SK-N-SH treated with all-trans-retinoic acid at 6 μM for 48 hours (cell line): ENCODE data around the gene MRAS.

ENCODE experiments used
- ATAC-seq: fragments of 200-7000 bp; cut with Tn5 transposase; 3 replicates; pipeline ENCODE4 v1.9.1; 2020; ENCODE audit warnings: mild to moderate bottlenecking, moderate library complexity
- ARNTL ChIP-seq: fragments of 450-650 bp; formaldehyde crosslinking; IDR thresholded peaks from 2 replicates; pipeline ENCODE4 v1.5.0; 2020; ENCODE audit warnings: low read depth, mild to moderate bottlenecking, moderate library complexity, borderline replicate concordance
- BACH2 ChIP-seq: fragments of 250-450 bp; sonication (Bioruptor Pico); IDR thresholded peaks from 2 replicates; pipeline ENCODE4 v1.9.0; 2021; ENCODE audit warnings: mild to moderate bottlenecking, borderline replicate concordance
- CSDC2 ChIP-seq: fragments of 250-450 bp; sonication (Bioruptor Pico); IDR thresholded peaks from 2 replicates; pipeline ENCODE4 v1.5.0; 2020; ENCODE audit warnings: mild to moderate bottlenecking, moderate library complexity
- CSRNP3 ChIP-seq: fragments of 250-450 bp; sonication (Bioruptor Pico); IDR thresholded peaks from 2 replicates; pipeline ENCODE4 v1.5.1; 2021; ENCODE audit warnings: mild to moderate bottlenecking, moderate library complexity
- GLIS3 ChIP-seq: fragments of 250-450 bp; sonication (Bioruptor Pico); IDR thresholded peaks from 2 replicates; pipeline ENCODE4 v1.5.0; 2020; ENCODE audit warnings: mild to moderate bottlenecking, moderate library complexity
- PATZ1 ChIP-seq: fragments of 250-450 bp; sonication (Bioruptor Pico); IDR thresholded peaks from 2 replicates; pipeline ENCODE4 v1.8.0; 2020; ENCODE audit warnings: mild to moderate bottlenecking, moderate library complexity, borderline replicate concordance
- PPARA ChIP-seq: fragments of 250-450 bp; sonication (Bioruptor Pico); IDR thresholded peaks from 2 replicates; pipeline ENCODE4 v1.5.0; 2020; ENCODE audit warnings: mild to moderate bottlenecking, borderline replicate concordance
- RARB ChIP-seq: fragments of 250-450 bp; sonication (Bioruptor Pico); IDR thresholded peaks from 2 replicates; pipeline ENCODE4 v1.8.0; 2021; ENCODE audit warnings: mild to moderate bottlenecking, moderate library complexity
- SNAI2 ChIP-seq: fragments of 250-450 bp; sonication (Bioruptor Pico); IDR thresholded peaks from 2 replicates; pipeline ENCODE4 v1.5.0; 2020; ENCODE audit warnings: mild to moderate bottlenecking, moderate library complexity
- TCF4 ChIP-seq: fragments of 250-450 bp; sonication (Bioruptor Pico); IDR thresholded peaks from 2 replicates; pipeline ENCODE4 v1.8.0; 2021; ENCODE audit warnings: mild to moderate bottlenecking, moderate library complexity, borderline replicate concordance
- TOX ChIP-seq: fragments of 250-450 bp; sonication (Bioruptor Pico); IDR thresholded peaks from 2 replicates; pipeline ENCODE4 v1.8.0; 2021; ENCODE audit warnings: mild to moderate bottlenecking, moderate library complexity, borderline replicate concordance
- TSHZ2 ChIP-seq: fragments of 250-450 bp; sonication (Bioruptor Pico); IDR thresholded peaks from 2 replicates; pipeline ENCODE4 v1.5.0; 2020; ENCODE audit warnings: mild to moderate bottlenecking, moderate library complexity
- ZC3H10 ChIP-seq: fragments of 250-450 bp; sonication (Bioruptor Pico); IDR thresholded peaks from 2 replicates; pipeline ENCODE4 v1.5.1; 2021; ENCODE audit warnings: mild to moderate bottlenecking, moderate library complexity
- ZFP3 ChIP-seq: fragments of 250-450 bp; sonication (Bioruptor Pico); IDR thresholded peaks from 2 replicates; pipeline ENCODE4 v1.5.0; 2020; ENCODE audit warnings: mild to moderate bottlenecking, moderate library complexity
- ZFP30 ChIP-seq: fragments of 450-650 bp; formaldehyde crosslinking; IDR thresholded peaks from 2 replicates; pipeline ENCODE4 v1.5.0; 2022; ENCODE audit warnings: mild to moderate bottlenecking, moderate library complexity
- ZNF70 ChIP-seq: fragments of 450-650 bp; formaldehyde crosslinking; IDR thresholded peaks from 2 replicates; pipeline ENCODE4 v1.5.0; 2020; ENCODE audit warnings: mild to moderate bottlenecking, moderate library complexity
- ZNF8 ChIP-seq: fragments of 450-650 bp; formaldehyde crosslinking; IDR thresholded peaks from 2 replicates; pipeline ENCODE4 v1.5.0; 2020; ENCODE audit warnings: mild to moderate bottlenecking, moderate library complexity
- TF ChIP-seq, protein P1 (sequence below): fragments of 250-450 bp; sonication (Bioruptor Pico); IDR thresholded peaks from 2 replicates; pipeline ENCODE4 v1.8.0; 2021; ENCODE audit warnings: low read depth, mild to moderate bottlenecking, moderate library complexity, borderline replicate concordance

Gene MRAS

GRCh38 chr3:138398791-138399575 is 50.6 kb downstream of the MRAS start:
- no peak for TF ChIP-seq TSHZ2 (CRISPR knock-in tag)
- no peak for TF ChIP-seq TOX (CRISPR knock-in tag)
- TF ChIP-seq, protein P1, sequence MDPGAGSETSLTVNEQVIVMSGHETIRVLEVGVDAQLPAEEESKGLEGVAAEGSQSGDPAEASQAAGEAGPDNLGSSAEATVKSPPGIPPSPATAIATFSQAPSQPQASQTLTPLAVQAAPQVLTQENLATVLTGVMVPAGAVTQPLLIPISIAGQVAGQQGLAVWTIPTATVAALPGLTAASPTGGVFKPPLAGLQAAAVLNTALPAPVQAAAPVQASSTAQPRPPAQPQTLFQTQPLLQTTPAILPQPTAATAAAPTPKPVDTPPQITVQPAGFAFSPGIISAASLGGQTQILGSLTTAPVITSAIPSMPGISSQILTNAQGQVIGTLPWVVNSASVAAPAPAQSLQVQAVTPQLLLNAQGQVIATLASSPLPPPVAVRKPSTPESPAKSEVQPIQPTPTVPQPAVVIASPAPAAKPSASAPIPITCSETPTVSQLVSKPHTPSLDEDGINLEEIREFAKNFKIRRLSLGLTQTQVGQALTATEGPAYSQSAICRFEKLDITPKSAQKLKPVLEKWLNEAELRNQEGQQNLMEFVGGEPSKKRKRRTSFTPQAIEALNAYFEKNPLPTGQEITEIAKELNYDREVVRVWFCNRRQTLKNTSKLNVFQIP = no peak
- TF ChIP-seq TCF4 (CRISPR knock-in tag) = no peak
- TF ChIP-seq ZFP3 (CRISPR knock-in tag) = no peak
- TF ChIP-seq RARB (CRISPR knock-in tag) = no peak
- no peak for TF ChIP-seq ZNF8 (CRISPR knock-in tag)
- no peak for TF ChIP-seq ZNF70 (CRISPR knock-in tag)
- TF ChIP-seq CSRNP3 (CRISPR knock-in tag) = no peak
- no peak for TF ChIP-seq CSDC2 (CRISPR knock-in tag)
- TF ChIP-seq PPARA (CRISPR knock-in tag) = no peak
- TF ChIP-seq PATZ1 (CRISPR knock-in tag) = no peak
- ATAC-seq = no peak

GRCh38 chr3:138399766-138400165 is 51.4 kb downstream of the MRAS start:
- ATAC-seq = no peak
- no peak for TF ChIP-seq PPARA (CRISPR knock-in tag)
- TF ChIP-seq ZC3H10 (CRISPR knock-in tag) = no peak
- no peak for TF ChIP-seq PATZ1 (CRISPR knock-in tag)
- TF ChIP-seq TOX (CRISPR knock-in tag) = no peak
- no peak for TF ChIP-seq GLIS3 (CRISPR knock-in tag)
- TF ChIP-seq ARNTL = no peak
- TF ChIP-seq BACH2 = no peak
- TF ChIP-seq, protein P1 = no peak
- TF ChIP-seq ZFP30 = no peak
- no peak for TF ChIP-seq CSRNP3 (CRISPR knock-in tag)
- TF ChIP-seq SNAI2 = no peak
- TF ChIP-seq ZNF8 (CRISPR knock-in tag) = no peak
- TF ChIP-seq, all 23 proteins: peak for 0
